Measurements from ENCODE around the gene LONP2. TPM values are rescaled to one million over a fixed set of nuclear protein-coding genes. Genes with fewer than 3 reads are reported as not detected.

Gene LONP2
- total and polyA plus RNA-seq, 9 of the 15 experiments (the other 6 are each of a cell fraction or from before 2014, with no cell fraction given), result 8.1 to 41.2 (median 25.6) TPM

GRCh38 chr16:48250520-48251278 lies 6.6 kb downstream of the LONP2 start (continued):
- no peak for TF ChIP-seq ATF3 (IDR thresholded peaks at IDR 0.05)
- TF ChIP-seq ATF3 (CRISPR knock-in tag; conservative IDR thresholded peaks at IDR 0.05), result no peak
- no peak for TF ChIP-seq ZNF584 (CRISPR knock-in tag; IDR thresholded peaks at IDR 0.05; ENCODE audit: low read depth)
- TF ChIP-seq DPF2 (IDR thresholded peaks at IDR 0.05), result no peak
- no peak for TF ChIP-seq HCFC1 (IDR thresholded peaks at IDR 0.05; ENCODE audit: low read depth, low read length)
- no peak for TF ChIP-seq ZNF707 (CRISPR knock-in tag; conservative IDR thresholded peaks at IDR 0.05)
- TF ChIP-seq ETV1 (tag; conservative IDR thresholded peaks at IDR 0.05; ENCODE audit: low read depth), result no peak
- TF ChIP-seq NCOA1 (IDR thresholded peaks at IDR 0.05; ENCODE audit: low read depth), result no peak
- TF ChIP-seq PBX2 (CRISPR knock-in tag; IDR thresholded peaks at IDR 0.05; ENCODE audit: low read depth), result no peak
- TF ChIP-seq PBX2 (tag; conservative IDR thresholded peaks at IDR 0.05; ENCODE audit: low read depth), result no peak
